NCI-H446 (cell line): ENCODE data around the gene IER5.
A peak's percentile ranks its signal among the peaks of the same experiment; 100 is the strongest.

Experiments
- DNase-seq, 2 experiments: peaks; one replicate each; lab custom pipeline; 2025; lab: John Stamatoyannopoulos, UW

IER5 gene

DNA sequence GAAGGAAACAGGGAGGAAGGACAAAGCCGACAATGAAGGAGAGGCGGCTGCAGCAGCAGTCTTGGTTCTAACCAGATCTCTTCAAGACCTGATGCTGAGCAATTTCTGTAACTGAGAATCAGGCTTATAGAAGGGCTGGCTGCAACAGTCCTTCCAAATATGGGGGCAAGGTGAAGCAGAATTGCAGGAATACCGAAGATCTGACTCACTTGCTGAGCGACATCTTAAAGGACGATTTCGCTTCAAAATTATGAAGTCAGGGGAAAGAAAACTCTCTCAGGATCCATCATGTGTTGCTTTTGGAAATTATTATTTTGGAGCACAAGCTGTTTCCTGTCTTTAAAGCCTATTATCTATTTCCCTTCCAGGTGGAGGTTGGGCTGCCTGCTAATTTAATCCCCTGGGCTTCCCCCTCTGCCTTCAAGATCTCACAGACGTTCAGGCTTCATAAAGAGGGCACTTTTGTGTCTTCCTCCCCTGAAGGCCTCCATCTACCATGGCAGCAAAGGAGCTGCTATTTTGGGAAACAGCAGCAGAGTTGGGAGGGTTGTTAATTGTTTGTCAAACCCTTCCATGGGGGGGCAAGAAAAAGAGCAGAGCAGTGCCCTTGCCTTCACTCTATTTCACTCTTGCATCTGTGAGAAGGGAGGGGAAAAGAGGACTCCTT lies 10.8 kb upstream of the IER5 start:
- DNase-seq = no peak

DNA sequence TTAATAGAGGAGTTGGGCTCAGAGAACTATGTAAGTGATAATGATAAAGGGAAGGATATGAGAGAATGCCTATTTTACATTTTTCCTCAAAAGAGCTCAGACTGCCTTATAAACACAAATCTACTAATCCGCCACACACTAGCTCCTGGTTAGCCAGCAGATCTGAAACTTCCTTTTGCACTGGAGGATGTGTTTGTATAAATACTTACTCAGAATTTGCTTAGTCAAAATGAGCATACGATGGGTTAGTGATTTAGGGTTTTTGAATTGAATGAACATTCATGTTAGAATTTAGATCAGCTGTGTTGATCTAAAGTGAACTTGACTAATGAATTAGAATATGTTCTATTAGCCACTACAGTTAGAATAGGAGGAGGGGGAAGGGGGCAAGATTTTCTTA lies 9.1 kb upstream of the IER5 start:
- no peak for DNase-seq

DNA sequence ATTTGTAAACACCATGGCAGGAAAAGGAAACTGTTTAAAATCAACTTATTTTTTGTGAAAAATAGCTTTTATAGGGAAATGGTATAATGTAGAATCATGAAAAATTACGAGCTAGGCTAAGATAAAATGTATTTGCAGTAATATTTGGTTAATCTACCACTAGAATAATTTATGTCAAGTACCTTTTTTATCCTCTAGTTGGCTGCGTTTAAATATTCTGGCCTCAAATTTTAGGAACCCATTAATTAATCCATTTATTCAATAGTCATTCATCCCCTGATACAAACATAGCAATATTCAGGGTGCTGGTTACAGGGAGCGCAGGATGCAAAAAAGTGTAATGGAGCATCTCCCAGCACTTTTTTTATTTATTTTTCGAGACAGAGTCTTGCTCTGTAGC lies 8.6 kb upstream of the IER5 start:
- no peak for DNase-seq

DNA sequence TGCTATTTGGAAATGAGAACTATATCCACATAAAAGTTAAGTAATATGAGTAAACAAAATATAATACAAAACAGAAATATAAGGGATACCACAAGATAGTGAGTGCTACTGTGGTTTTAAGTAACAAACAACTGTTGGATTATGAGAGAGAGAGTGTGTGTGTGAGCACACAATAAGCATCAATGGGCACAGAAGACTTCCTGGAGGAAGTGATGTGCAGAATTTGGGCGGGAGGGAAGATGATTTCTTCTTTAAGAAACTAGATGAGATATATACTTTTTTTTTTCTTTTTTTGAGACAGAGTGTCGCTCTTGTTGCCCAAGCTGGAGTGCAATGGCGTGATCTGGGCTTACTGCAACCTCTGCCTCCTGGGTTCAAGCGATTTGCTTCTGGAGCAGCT lies 7.9 kb upstream of the IER5 start:
- no peak for DNase-seq

DNA sequence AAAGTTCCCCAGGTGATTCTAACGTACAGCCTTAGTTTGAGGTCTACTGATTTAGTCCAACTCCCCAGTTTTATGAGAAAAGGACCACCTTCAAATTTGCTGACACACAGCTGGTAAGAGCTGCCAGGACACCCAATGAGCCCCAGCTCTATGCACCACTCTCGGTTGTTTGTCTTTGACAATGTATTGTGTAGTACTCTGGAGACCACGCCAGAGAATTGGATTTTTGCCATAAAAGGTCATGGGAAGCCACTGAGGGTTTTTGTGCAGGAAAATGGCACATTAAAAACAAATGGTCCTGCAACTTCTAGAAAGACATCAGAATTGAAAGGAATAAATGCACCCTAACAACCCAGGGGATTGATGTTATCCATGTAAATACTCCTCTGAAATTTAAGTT lies 7.1 kb upstream of the IER5 start:
- DNase-seq = no peak

DNA sequence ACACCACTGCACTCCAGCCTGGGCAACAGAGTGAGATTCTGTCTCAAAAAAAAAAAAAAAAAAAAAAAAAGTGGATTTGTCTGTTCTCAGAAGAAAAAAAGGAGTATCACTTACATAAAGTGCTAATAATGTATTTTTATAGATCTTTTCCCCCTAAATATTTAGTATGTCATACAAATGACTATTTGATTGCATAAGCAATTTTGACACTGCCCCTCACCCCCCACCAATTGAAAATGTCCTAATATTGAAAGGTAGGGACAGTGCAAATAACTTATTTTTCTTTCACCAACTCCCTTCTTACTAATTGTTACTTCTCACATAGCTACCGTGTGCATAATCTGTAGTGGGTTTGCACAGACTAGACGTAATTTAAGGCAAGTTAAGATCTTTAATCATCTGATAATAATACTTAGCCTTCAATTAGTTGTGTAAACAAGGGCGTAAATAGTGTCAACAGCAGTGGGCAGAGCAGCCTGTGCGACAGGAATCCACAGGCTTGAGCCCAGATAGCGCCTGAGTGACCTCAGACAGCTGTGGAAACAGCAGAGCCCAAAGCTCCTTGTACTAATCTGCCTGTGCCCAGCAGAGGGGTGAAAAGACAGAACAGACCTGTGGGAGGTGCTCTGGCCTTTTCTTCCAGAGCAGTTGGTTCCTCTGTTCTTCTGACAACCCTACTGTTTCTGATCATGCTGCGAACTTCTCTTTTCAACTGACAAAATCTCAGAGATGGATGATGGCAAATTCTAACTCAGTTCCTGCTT lies 4.5 kb upstream of the IER5 start:
- no peak for DNase-seq

DNA sequence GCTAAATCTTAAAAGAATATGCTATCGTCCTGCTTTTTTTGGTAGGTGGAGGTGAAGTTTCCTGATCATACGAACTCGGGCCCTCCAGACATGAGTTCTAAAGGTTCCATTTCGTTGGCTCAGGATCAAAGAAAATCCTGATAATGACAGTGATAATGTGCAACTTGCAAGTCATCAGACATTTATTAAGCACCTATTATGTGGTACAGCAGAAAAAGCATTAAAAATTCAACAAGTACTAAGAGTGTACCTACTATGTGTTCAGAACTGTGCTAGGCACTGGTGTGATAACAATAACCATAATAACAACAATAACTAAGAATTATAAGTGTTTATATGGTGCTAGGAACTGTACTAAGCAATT lies 3.9 kb upstream of the IER5 start:
- DNase-seq = no peak

DNA sequence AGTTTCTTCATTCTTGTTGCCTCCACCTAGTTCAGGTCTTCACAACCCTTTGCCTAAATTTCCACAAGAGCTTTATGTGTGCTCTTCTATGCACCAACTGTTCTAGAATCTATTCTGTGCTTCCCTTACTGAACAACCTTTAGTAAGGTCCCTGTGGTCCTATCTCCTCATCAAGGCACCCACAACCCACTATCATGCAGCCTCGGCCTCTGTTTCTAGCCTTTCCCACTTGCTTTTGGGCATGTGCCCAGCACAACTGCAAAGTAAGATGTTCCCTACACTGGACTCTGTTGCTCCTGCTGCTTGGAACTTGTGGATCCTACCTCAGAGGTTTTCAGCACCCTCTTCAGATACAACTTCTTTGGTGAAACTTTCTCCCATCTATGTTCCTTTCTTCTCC lies 2.4 kb upstream of the IER5 start:
- no peak for DNase-seq

DNA sequence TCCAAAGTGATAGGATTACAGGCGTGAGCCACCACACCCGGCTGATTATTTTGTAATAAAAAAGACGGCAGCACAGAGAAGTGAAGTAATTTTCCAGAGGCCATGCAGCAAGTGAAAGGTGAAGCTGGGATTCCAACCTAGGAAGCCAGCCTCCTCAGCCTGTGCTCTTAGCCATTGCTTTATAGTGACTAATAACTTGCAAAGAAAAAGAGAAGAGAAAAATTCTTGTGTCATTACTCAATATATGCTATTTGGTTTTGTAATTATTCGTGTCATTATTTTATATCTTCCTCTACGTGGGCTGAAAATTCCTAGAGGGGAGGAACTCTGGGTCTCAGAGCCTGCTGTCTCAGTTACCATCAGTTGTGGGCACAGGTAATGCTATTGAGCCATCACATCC lies 1.6 kb upstream of the IER5 start:
- DNase-seq = no peak

DNA sequence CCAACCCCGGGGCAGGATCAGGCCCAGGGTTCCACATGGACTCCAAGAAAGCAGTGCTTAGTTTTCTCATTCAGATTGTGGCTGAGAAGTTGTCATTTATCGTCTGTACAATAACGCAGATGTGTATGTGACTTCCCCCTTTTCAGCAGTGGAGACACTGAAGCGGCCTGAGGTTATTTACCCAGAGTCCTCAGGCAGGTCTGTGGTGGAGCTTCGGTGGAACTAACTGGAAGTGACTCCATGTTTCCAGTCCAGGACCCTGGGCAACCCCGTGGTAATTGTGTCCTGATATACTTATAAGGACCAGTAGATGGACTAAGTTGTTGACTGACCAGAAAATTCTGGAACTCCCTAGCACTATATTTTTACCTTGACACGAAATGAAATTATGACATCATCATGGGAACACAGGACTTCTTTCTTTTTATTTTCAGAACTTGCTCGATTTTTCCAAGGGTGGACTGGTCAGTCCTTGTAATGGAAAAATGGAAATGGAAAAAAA lies 1.0 kb upstream of the IER5 start:
- DNase-seq = no peak

DNA sequence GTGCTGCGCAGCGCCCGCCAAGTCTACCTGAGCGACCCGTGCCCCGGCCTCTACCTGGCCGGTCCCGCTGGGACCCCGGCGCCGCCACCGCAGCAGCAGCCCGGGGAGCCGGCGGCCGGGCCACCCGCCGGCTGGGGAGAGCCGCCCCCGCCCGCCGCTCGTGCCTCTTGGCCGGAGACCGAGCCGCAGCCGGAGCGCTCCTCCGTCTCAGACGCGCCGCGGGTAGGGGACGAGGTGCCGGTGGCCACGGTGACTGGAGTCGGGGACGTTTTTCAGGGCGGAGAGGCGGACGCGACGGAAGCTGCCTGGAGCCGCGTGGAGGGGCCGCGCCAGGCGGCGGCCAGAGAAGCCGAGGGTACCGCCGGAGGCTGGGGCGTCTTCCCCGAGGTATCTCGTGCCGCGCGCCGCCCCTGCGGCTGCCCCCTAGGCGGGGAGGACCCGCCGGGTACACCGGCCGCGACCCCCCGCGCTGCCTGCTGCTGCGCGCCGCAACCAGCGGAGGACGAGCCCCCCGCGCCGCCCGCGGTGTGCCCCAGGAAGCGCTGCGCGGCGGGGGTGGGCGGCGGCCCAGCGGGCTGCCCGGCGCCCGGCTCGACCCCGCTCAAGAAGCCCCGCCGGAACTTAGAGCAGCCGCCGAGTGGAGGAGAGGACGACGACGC lies 646 bp downstream of the IER5 start:
- DNase-seq = no peak

DNA sequence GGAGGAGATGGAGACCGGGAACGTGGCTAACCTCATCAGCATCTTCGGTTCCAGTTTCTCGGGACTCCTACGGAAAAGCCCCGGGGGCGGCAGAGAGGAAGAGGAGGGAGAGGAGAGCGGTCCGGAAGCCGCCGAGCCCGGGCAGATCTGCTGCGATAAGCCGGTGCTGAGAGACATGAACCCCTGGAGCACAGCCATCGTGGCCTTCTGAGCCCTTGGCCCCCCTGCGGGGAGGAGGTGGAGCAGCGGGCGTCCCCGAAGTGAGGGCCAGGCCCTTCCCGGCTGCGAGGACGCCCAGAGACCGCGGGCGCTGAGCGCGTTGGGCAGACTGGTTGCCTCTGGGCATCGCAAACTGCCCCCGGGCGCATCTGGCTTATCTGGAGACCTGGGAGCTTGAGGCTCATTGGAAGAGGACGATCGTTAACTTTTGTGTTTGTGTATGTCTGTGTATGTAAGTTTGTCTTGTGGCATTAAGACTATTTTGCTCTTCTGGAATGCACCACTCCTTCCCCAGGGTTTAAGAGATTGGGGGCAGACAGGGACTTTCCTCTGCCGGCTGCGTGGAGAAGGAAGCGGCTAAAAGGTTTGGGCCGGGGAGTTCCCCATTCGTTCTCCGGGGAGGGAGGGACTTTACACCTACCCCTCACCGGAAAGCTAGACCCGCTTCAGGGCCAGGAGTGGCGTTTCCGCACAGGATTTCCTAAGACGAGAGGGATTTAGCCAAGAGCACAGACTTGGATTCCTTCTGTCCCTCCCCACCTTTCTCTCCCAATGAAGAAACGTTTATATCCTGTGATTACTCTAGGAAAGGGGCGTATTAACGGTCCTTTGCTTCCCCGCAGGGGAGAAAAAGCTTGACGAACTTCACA lies 1.4 kb downstream of the IER5 start:
- DNase-seq = peak in 1 of 2 experiments; percentile 49

DNA sequence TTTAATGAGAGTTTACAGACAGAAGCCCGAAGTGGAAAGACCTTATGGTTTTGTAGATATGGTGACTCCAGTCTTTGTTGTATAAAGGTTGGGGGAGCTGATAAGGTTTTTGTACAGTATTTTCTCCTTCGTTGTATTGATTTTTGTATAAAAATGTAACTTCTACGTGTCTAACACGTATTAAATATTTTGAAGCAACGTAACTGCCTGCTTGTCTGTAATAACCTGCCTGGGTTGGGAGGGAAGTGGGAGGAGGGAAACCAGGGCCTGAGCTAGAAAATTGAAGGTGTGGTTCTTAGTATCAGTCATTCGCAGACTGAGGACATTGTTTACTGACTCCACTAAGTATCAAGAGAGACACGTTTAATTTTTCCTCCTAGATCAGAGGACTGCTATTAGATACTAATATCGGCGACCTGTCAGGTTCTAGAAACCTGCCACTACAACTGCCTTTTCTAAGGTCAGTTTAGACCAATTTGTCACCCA lies 2.2 kb downstream of the IER5 start:
- DNase-seq = no peak

DNA sequence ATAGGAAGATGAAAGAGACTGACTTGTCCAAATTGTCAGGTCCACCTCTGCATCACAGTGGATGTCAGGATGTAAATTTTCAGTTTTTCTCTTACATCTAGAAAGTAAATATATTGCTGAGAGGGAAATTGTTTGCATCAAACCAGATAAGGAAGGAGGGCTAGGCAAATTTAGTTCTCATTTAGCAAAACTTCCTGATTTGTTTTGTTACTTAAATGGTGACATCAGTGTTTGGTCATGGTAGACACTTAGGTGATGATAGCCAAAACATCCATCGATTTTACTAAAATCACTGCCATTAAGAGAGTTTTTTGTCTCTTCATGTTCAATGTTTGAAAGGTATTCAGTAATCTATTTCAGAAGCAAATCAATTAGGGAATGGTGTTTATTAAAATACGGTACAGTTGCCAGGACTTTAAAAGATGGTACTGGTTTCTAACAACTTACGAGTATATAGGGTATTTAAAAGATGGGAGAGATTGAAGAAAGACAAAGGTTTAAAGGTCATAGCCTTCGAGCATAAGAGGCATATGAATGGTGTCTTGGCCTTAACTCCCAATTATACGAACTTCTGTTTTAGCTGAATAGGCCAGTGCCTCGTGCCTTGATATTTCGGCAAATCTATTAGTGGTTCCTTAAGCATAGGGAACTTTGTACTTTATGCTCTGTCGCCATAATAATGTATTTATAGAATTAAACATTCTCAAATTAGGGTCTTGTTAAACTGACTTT lies 3.0 kb downstream of the IER5 start:
- no peak for DNase-seq

DNA sequence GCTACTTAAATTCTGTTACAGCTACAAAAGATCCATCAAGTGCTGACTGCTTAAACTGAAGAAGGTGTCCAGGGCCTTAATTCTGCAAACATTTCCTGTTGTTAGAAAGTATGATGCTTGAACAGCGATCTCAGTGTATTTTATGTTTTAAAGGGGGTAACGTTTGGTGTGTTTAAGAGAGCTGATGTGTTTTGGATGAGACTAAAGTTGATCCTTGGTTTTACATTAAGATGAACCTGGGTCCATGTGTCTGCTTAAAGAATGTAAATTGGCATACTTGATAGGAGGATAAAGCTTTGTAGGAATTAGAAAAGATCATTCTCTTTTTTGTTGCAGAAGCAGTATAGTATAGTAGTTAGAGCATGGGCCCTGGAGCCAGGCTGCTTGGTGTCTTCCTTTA lies 3.6 kb downstream of the IER5 start:
- DNase-seq = no peak

DNA sequence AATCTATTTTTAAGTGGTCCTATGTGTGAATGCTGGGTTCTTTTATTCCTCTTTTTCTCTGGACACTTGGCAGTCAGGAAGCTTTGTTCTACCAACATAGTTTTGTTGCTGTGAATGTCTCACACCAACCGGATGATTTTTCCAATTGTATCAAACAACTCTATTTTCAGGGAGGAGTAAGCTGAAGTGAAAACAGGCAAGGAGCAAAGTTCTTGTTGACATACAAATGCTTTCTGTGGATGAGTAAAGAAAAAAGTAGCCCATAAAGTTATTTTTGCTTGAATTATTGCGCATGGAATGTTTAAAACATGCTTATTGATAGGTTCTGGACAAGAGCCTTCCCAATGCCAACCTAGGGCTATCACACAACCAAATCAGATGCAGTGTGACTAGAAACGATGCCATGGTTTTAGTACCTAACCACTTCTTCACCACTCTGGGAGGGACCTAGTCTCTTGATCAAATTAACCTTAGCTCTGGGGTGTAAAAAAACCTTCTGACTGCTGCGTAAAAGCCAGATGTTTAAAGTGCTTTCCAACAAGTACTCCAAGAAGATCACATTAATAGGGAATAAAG lies 4.5 kb downstream of the IER5 start:
- DNase-seq = no peak

DNA sequence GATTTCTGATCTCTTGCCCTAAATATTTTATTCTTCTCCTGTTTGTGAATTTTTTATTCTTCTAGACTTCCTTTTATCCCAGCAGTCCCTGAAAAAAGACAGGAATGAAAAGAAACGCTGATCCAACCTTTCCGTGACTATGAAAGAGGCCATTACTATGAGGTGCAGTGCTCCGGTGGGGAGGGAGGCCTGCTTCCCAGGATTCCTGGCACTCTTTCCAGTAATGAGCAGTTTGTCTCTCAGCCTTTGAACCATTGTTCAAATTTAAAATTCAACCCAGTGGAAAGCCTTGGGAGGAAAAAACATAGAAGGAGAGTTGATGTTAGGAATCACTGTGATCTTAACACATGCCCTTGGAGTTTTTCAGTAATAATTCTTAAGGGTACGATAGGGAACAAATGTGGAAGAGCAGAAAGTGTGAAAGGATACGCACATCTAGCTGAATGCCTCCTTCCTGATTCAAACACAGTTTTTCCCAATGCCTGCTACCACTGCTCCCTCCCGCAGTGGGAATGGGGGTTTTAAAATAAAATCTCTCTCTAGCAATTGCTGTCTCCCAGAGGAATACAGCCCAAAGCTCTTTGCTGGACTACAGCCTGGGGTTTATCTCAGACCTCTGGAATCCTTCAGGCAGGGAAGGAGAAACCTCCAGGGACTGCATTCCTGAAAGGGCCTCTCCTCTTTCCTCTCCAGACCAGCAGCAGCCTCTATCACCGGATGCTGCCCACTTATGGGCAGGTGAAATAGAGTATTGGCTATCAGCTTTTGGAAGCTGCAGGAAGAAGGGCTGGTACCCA lies 6.1 kb downstream of the IER5 start:
- peak in 1 of 2 experiments; percentile 45 for DNase-seq

DNA sequence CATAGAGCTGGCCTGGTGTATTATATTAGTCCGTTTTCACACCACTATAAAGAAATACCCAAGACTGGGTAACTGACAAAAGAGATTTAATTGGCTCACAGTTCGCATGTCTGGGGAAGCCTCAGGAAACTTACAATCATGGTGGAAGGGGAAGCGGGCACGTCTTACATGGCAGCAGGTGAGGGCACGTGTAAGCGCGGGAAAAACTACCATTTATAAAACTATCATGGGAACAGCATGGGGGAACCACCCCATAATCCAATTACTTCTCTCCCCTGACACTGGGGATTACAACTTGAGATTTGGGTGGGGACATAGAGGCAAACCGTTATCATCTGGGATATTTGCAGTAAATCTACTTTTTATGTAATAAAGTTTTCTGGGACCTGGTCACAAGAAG lies 6.8 kb downstream of the IER5 start:
- no peak for DNase-seq

DNA sequence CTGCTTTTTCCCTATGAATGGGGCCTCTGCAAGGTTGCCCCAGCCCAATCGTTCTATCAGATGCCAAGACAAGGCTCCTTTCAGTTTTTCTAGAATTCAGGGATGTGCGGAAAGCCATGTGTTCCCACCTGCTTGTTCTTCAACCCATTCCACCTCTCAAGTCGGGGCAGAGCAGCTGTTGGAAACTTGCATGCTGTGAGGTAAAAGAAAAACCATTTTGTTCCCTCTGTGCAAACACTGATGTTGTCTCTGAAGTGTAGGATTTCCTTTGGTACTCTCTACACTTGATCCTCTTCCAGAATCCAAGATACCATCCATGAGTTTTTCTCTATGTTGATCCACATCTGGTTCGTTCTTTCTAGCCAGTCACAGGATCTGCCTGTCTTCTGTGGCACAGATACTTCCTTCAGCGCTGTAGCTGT lies 7.3 kb downstream of the IER5 start:
- no peak for DNase-seq

DNA sequence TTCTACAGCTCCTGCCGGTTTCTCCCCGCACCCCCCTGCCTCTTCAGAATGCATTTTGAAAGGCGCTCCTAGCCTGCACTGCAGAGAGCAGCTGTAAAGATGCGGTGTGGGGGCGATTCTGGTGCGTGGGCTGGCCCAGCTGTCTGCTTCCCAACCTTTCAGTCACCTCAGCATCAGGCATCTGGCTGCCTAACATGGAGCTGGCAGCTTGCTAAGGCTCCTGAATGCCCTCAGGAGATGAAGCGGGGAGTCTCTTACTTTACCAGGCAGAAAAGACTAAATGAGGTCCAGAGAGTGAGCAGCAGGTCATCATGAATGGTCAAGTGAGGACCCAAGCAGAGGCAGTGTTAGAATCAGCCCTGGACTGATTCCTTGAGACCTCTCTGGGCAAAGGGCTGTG lies 8.7 kb downstream of the IER5 start:
- no peak for DNase-seq
